NCI-H1436 treated with DMSO at 0.1 percent for 48 hours (cell line): Measurements from ENCODE around the gene RBM28.

Experiments used
- DNase-seq: peaks from one replicate; lab custom pipeline; 2025; lab: John Stamatoyannopoulos, UW

RBM28 gene

DNA sequence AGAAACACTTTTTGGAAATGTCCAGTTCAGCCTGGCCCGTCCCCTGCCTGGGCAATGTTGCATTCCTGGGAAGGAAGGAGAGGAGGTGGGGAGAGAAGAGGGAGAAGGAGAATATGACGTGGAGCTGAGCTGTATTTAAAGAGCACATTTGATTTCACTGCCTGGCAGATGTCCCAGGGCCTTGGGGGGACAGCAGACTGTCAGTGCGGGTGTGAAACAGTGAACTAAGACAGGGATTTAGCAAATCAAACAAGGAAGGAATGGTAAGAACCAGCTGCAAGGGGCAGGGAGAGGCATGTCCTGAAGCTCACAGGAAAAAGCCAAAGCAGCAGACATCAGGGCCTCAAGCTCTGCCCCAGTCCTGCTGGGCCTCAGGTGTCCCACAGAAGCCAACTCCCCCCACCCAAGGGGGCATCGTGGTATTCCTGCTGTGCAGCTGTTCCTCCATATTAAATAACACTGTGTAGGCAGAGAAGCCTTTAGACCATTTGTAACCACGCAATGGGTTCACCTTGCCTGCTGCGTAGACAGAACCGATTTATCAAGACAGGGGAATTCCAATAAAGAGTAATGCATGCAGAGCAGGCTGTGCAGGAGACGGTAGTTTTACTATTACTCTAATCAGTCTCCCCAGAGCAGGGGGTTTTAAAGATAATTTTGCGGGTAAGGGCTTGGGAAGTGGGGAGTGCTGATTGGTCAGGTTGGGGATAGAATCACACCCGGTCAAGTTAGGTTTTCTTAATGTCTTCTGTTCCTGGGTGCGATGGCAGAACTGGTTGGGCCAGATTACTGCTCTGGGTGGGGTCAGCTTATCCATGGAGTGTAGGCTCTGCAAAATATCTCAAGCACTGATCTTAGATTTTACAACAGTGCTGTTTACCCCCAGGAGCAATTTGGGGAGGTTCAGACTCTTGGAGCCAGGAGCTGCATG is 84.3 kb downstream of the RBM28 start:
- no peak for DNase-seq

GRCh38 chr7:128257458-128257857 is 86.2 kb downstream of the RBM28 start:
- no peak for DNase-seq

- no peak for DNase-seq
These were observed 88.4 kb downstream of the RBM28 start for GRCh38 chr7:128255271-128255670.

- DNase-seq, result no peak
These were observed 89.2 kb downstream of the RBM28 start for GRCh38 chr7:128254470-128254869.

- DNase-seq, result no peak
These were observed 90.0 kb downstream of the RBM28 start for GRCh38 chr7:128253701-128254100.

- no peak for DNase-seq
These were observed 92.4 kb downstream of the RBM28 start for GRCh38 chr7:128251337-128251736.
